ENCODE data around the gene NRG3. TPM values are rescaled to one million over a fixed set of nuclear protein-coding genes. Genes with fewer than 3 reads are reported as not detected.

NRG3 gene
- total and polyA plus RNA-seq, 2 of the 4 experiments (the other 2 are of a cell fraction), result not detected

GRCh38 chr10:82934947-82935346 lies 1060.0 kb downstream of the NRG3 start:
- no peak overlapping the region for H3K9ac ChIP-seq (ENCODE audit: low read depth, low read length)
- no peak overlapping the region for H4K8ac ChIP-seq (ENCODE audit: low read depth in 2 of 2, low read length in 2 of 2)
- H3K23ac ChIP-seq (ENCODE audit: low read depth, low read length), result no peak overlapping the region
- no peak overlapping the region for H3K56ac ChIP-seq (ENCODE audit: extremely low read depth, insufficient read depth, low read length)
- in situ Hi-C loops (cut with MboI; ENCODE audit: low sequenced_read_pairs) (no loop called here), intact Hi-C loops (cut with micrococcal nuclease) (no loop called here), dilution Hi-C loops (cut with HindIII; ENCODE audit: low sequenced_read_pairs, unreplicated experiment) (no loop called here)
- H2AK9ac ChIP-seq (replicated peaks; ENCODE audit: low read depth, low read length, poor library complexity), result no peak overlapping the region
- no peak overlapping the region for H4K5ac ChIP-seq (ENCODE audit: low read depth, low read length)
- no peak overlapping the region for H4K91ac ChIP-seq (ENCODE audit: insufficient read depth, low read depth, low read length)
- BruUV-seq (replicated peaks), result no TSS peak
- H3K27me3 ChIP-seq (ENCODE audit: control insufficient read depth, insufficient read depth, low read length), result no peaks in the 10 kb centered on the region
- H3K4ac ChIP-seq (ENCODE audit: low read depth, low read length), result no peak overlapping the region
- 0 out of 2 replicates have a peak, but pooled peaks cover 1% of the 10 kb centered on the region for H3K9me3 ChIP-seq (ENCODE audit: control insufficient read depth, insufficient read depth, low read length)
- H2BK120ac ChIP-seq (ENCODE audit: low read depth, low read length), result no peak overlapping the region
- H4K20me1 ChIP-seq (ENCODE audit: insufficient read depth, low read length), result no peaks in the 10 kb centered on the region
- no peak overlapping the region for H2BK15ac ChIP-seq (ENCODE audit: low read depth, low read length)
- POLR2A ChIA-PET (ENCODE audit: unreplicated experiment), result no interaction called here
- peak; percentile 87 for TF ChIP-seq MAFK (IDR thresholded peaks at IDR 0.05; ENCODE audit: low read depth, low read length)
- TF ChIP-seq CHD1 (IDR thresholded peaks at IDR 0.05; ENCODE audit: low read depth, low read length), result no peak
- CTCF ChIA-PET, result interaction anchor here (0.6 kb wide), 1 partner anchor 42 kb away, joined by 5 read pairs; no protein-coding TSS in a partner anchor
- H2BK5ac ChIP-seq (ENCODE audit: low read depth, low read length, poor library complexity, severe bottlenecking), result no peak overlapping the region
- ATAC-seq (ENCODE audit: low read depth) (no peak), DNase-seq (no peak)
- no peak overlapping the region for H3K18ac ChIP-seq (ENCODE audit: low read depth, low read length)
- H3K14ac ChIP-seq (replicated peaks; ENCODE audit: low read depth, low read length), result no peak overlapping the region
- WGBS, 2 experiments (ENCODE audit: extremely low coverage in 2 of 2, insufficient read length in 1 of 2), result no CpG with 5 or more reads among the region's 2 CpGs
- H3K27ac ChIP-seq (ENCODE audit: insufficient read depth, low read length), result no peak overlapping the region
- no peak overlapping the region for H2AFZ ChIP-seq (replicated peaks; ENCODE audit: low read length, poor library complexity)
- no peak overlapping the region for H2BK20ac ChIP-seq (ENCODE audit: low read depth, low read length)
- H3K36me3 ChIP-seq (ENCODE audit: control insufficient read depth, insufficient read depth, low read length), result no peaks in the 10 kb centered on the region
- H2AK5ac ChIP-seq (ENCODE audit: low read depth, low read length), result no peak overlapping the region
- no peaks in the 10 kb centered on the region for H3K9me1 ChIP-seq (ENCODE audit: insufficient read depth, low read length)
- no peaks in the 10 kb centered on the region for H3K4me1 ChIP-seq (ENCODE audit: control insufficient read depth, insufficient read depth, low read length)
- H3K79me1 ChIP-seq (ENCODE audit: low read depth in 1 of 2, low read length in 2 of 2), result no peaks in the 10 kb centered on the region
- H3K4me2 ChIP-seq (ENCODE audit: low read depth, low read length), result no peak overlapping the region
- H3K4me3 ChIP-seq (ENCODE audit: insufficient read depth, low read depth, low read length), result no peak overlapping the region

All from IMR-90 (cell line).